H54 (cell line): ENCODE measurements around the gene HHIPL1.

Experiments used
- DNase-seq: peaks from one replicate; pipeline ENCODE4 v3.0.0; 2011; ENCODE audit warnings: low spot score, mixed read lengths; ENCODE audit not compliant: insufficient read length
- FAIRE-seq: peaks from 3 replicates; lab custom pipeline; 2011; peaks lifted over from hg19 to GRCh38; lab: Jason Lieb, UNC
- POLR2A ChIP-seq: IDR thresholded peaks from 2 replicates; pipeline ENCODE4 v1.6.1; 2011; ENCODE audit warnings: low read depth, mild to moderate bottlenecking, low read length

Gene HHIPL1

DNA sequence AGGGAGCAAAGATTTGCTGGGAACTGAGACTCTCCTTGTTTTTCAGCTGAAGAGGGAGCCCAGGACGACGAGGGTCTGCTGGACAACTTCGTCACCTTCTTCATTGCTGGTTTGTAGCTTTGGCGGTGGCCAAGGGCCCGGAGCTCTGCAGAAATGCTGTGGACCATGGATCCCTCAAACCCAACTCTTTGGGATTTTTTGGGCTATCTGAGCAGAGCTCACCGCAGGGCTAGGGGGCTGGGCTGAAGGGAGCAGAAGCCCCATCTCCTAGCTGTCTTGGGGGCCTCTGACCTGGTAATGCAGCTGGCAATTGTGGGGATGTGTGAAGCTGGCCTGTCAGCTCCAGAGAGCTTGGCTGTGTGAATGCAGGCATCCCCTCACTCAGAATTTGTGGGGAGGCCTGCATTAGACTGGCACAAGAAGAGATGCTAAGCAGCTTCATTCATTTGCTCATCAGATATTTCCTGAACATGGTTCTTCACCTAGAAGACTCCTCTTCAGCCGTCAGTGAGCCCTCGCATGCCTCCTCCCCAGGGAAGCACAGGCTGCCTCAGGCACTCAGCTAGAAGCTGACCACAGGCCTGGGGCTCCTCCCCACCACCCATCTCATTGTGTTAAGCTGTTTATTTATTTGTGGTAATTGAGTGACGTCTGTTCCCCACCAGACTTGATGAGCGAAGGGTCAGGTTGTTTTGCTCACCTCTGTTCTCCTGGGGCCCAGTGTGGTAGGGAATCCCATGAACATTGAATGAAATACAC lies 71.3 kb downstream of the HHIPL1 start:
- FAIRE-seq = no peak
- TF ChIP-seq POLR2A = no peak
- DNase-seq = no peak

DNA sequence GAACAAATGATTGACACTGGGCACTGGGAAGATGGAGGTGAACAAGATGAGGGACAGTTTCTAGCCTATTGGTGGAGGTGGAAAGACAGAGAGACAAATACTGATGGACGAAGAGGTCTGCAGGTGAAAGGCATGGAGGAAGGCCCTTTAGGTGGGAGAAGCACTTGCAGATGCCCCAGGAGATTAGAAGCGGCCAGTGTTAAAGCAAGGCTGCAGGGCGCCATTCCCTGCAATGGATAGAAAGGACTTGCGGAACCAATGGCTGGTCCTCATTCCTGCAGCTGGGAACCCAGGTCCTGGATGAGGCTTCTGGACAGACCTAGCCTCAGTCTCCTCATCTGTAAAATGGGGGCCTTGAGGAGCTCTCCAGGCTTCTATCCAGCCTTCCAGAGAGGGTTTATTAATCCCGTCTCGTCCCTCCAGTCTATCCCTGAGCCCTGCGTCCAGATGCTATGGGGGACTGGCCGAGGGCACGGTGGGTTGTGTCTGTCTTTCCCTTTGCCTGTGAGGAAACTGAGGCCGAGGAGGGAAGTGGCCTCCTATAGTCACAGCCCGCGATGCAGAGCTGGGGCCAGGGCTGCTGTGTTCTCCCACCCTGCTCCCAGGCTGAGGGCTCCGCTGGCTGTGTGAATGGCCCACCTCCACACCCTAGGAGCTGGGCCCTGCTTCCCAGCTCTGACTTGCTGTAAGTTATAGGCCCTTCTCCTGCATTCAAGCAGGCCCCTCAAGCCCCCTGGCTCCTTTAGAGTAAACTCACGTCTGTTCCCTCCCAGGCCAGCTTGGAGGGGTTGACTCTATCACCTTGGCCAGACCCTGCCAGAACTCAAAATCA lies 72.1 kb downstream of the HHIPL1 start:
- no peak for FAIRE-seq

DNA sequence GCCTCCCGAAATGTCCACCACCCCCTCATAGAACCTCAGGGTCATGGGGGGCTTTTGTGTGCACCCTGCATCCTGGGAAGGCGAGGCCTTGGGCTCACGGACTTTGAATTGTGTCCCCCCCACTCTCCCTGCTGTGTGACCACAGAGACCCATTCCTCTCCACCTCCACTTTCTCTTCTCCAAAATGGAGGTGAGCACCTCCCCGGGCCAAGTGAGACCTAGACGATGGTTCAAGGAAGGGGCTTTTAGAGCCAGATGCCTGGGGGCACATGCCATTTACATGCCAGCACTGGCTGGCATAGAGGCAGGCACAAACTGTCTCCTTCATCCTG lies 72.7 kb downstream of the HHIPL1 start:
- no peak for DNase-seq
- FAIRE-seq = no peak
- TF ChIP-seq POLR2A = no peak

More for the DNA sequence above, 72.1 kb downstream of the HHIPL1 start:
- TF ChIP-seq POLR2A = no peak
- DNase-seq = no peak

DNA sequence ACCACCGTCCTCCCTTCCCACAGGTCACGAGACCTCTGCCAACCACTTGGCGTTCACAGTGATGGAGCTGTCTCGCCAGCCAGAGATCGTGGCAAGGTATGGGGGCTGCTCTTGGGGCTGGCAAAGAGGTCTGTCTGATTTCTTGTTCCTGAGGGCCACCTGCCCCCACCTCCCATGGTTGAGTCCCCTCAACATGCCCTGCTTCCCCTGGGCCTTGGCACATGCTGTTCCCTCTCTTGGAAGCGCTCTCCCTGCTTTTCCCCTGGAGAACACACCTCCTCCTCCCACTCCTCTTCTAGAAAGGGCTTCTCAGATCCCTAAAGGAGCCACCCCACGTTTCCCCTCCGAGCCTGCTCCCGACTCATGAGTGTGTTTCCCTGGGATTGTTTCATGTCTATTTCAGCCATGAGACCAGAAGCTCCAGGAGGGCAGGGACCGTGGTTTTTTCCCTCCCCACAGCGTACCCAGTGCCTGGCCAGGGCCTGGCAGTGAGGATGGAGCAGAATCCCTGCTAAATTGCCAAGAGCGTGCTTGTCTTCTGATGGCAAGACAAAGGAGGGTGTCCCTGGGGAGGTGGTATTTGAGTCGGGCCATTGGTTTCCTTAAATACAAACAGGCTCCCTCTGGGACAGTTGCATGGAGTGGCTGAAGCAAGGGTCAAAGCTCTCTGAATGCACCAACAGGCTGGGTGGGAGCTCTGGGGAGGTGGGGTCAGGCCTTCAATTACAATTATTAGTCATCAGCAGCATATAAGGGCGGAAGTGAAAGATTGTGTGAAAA lies 73.3 kb downstream of the HHIPL1 start:
- no peak for DNase-seq
- FAIRE-seq = no peak

DNA sequence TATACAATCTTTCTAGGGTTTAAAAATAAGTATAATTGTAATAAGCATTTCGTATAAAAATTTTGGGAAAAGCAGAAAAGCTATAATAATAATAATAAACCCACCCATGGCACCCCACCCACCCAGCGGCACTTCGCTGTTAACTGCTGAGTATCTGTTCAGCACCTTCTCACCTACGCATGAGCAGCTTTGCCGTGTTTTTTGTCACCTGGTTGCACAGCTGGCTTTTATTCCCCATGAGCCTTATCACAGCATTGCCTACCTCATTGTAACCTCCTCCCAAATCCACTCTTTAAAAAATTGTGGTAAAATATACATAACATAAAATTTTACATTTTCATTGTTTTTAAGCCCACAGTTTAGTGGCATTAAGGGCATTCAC lies 73.9 kb downstream of the HHIPL1 start:
- DNase-seq (no peak), FAIRE-seq (no peak)
- TF ChIP-seq POLR2A = no peak

More for the DNA sequence above, 73.3 kb downstream of the HHIPL1 start:
- TF ChIP-seq POLR2A = no peak

DNA sequence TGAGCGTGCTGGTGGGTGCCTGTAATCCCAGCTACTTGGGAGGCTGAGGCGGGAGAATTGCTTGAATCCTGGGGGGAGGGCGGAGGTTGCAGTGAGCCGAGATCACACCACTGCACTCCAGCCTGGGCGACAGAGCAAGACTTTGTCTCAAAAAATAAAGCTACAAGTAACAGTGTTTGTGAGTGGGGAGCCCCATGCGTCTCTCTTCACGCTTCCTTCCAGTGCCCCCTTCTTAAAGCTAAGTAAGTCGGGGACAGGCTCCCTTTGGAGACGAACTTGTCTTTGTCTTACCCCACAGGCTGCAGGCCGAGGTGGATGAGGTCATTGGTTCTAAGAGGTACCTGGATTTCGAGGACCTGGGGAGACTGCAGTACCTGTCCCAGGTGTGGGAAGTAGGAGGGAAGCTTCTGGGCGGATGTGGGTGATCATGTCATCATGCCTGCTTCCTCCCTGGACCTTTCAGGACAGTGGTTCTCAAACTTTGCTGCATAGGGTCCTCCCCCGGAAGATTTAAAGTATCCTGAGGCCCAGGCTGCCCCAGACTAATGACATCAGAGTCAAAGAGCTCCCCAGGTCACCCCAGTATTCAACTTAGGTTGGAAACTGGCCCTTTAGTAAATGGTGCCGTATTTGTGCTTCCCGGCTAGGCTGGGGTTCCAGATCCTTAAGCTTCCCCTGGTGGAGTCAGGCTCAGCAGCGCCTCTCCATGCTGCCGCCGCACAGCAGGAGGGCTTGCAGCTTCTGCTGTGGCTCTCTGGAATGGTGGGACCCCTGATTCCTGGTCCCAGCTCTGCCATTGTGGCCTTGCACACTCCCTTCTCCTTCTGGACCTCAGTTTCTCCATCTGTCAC lies 76.2 kb downstream of the HHIPL1 start:
- DNase-seq (no peak), FAIRE-seq (no peak)
- TF ChIP-seq POLR2A = no peak

DNA sequence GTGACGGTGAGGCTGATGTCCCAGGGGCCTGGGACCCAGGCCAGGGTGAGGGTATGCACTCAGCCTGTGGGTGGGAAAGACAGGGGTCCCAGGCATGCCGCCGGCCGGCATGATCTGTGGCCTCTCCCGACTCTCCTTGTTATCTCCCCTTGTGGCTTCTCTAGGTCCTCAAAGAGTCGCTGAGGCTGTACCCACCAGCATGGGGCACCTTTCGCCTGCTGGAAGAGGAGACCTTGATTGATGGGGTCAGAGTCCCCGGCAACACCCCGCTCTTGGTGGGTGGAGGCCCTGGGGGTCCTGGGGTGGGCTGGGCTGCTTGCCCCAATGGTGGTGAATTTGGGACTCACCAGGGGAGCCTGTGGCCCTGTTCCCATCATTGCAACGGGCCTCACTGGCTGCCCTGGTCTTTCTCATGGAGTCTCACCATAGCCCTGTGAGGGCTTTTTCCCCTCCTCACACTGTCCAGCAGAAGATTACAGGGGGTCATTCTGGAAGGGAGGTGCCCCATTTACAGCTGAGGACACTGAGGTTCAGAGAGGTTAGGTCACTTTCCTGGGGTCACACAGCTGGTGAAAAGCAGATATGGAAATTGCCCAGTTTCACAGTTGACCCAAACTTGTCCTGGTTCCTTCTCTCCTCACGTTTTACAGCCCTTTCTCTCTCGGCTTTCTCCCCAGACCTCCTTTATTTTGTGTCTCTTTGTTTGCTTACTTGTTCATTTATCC lies 77.0 kb downstream of the HHIPL1 start:
- no peak for TF ChIP-seq POLR2A
- no peak for DNase-seq
- no peak for FAIRE-seq

DNA sequence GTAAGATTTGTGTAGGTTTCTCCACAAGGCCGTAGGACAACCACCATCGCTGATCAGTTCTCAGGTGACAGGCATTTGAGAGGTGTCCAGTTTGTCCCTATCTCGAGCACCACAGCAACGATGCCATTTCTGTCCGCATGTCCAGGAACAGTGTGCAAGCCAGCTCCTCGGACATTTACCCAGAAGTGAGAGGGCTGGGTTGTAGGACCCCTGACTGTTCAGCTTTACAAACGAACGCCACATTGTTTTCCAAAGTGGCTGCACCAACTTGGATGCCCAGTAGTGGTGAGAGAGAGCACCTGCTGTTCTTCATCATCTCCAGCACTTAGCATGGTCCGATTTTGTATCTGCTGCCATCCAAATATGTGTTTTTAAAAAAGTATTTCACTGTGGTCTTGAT lies 77.8 kb downstream of the HHIPL1 start:
- FAIRE-seq = no peak
- no peak for TF ChIP-seq POLR2A

DNA sequence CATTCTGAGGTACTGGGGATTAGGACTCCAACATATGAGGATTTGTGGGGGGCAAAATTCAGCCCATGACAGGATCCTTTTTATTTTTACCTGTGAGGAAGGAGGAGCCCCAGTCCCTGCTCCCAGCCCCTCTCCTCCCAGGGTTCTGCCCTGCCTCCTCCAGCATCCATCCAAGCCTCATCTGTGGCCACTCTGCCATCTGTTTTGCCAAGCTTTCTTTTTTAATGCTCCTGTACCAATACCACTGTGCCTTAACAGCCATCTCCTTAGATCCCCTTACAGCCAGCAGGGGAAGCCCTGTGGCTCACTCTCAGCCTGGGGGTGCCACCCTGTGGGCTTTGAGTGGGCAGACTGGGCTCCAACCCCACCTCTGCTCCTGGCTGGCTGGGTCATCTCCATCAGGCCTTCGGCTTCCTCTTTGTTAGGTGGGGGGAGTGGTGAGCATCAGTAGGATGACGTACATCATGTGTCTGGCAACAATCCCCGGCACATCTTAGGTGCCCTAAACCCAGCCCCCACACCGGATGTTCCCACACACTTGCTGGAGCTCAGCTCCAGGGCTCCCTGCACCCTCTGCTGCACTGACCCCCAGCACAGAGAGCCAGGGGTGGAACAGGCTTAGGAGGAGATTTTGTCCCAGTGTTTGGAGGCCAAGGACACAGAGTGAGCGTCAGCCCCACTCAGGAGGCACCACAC lies 79.4 kb downstream of the HHIPL1 start:
- FAIRE-seq = no peak
- no peak for DNase-seq
- no peak for TF ChIP-seq POLR2A

More for the DNA sequence above, 77.8 kb downstream of the HHIPL1 start:
- DNase-seq = no peak

DNA sequence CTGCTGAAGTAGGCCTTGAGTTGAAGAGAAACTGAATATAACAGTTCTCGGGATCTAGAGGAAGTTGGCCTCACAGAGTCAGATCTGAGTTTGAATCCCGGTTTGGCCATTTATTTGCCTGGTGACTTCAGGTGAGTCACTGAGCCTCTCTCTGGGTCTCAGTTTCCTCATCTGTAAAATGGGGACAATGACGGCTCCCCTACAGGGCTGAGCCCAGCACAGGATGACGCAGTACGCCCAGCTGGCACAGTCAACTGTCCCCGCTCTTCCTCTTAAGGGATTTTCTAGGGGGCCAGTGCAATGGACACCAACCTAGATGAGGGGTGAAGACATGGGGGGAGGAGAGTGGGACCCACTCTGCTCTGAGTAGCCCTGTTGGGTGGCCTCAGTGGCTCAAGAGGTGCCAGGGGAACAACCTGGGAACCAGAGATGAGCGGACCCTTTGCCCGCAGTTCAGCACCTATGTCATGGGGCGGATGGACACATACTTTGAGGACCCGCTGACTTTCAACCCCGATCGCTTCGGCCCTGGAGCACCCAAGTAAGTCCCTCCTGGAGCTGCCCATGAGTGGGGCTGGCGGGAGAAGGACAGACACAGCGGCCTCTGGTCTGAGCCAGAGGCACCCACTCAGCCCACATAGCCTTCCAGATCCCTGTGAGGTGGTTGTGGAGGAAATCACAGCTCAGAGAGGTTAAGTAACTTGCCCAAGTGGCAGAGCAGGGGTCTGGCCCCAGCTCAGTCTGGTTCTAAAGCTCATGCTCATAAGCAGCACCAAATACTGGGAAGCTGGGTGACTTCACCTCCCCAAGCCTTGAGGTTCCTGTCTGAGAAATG lies 80.2 kb downstream of the HHIPL1 start:
- FAIRE-seq = no peak
- no peak for TF ChIP-seq POLR2A
- DNase-seq = no peak
